Testis (tissue), 2 donors: ENCODE measurements around the gene DPP6.

Experiments
- POLR2A ChIP-seq: fragments of 450-650 bp; IDR thresholded peaks from one replicate; pipeline ENCODE4 v1.6.1; 2017; ENCODE audit warnings: antibody characterized with exemption, mild to moderate bottlenecking, moderate library complexity
- TF ChIP-seq, protein P1 (sequence below), 3 experiments: fragments of 450-650 bp in 2 of 3; fragments of 200-600 bp in 1 of 3; sonication (generic) in 1 of 3; IDR thresholded peaks; one replicate each; pipeline ENCODE4 v1.5.1; 2016 to 2019; ENCODE audit warnings: antibody characterized with exemption in 3 of 3, mild to moderate bottlenecking in 2 of 3, moderate library complexity in 1 of 3

DNA sequence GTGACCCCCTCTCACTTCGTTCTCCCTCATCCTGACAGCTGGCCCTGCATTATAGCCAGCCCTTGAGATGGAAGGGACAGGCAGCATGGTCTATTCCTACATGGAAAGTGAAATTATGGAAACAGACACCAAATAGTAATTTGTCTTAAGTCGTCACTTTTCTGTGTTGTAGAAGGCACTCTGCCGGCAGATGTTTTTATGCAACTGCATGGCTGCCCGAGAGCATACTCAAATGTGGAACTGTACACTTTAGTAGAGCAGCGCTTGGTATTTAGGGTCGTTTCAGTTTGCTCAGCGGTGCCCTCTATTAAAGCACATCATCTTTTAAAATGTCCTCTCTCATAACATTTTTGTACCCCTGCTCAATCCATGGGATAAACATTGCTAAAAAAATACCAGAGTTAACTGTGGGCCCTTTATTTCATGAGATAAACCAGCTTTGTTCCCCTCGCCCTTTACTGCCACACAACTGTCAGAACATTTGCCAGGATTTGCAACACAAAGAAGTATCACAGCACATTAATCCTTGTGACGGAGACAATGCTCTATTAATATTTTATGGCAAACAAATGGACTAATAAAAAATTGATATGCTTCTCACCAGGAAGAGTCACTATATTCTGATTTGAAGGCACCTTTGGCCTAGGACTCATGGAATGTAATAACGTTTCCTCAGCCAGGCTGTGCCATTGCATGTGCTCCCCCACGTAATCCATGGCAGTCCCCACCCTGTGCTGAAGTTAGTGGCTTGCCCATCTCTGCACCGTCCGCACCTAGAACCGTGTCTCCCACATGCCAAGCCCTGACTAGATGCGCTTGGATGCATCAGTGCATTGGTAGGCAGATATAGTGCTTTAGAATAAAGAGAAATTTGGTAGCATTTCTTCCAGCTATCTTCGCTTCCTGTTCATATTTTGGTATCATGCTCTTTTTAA lies 729.4 kb downstream of the DPP6 start:
- no peak for TF ChIP-seq POLR2A
- TF ChIP-seq, protein P1, sequence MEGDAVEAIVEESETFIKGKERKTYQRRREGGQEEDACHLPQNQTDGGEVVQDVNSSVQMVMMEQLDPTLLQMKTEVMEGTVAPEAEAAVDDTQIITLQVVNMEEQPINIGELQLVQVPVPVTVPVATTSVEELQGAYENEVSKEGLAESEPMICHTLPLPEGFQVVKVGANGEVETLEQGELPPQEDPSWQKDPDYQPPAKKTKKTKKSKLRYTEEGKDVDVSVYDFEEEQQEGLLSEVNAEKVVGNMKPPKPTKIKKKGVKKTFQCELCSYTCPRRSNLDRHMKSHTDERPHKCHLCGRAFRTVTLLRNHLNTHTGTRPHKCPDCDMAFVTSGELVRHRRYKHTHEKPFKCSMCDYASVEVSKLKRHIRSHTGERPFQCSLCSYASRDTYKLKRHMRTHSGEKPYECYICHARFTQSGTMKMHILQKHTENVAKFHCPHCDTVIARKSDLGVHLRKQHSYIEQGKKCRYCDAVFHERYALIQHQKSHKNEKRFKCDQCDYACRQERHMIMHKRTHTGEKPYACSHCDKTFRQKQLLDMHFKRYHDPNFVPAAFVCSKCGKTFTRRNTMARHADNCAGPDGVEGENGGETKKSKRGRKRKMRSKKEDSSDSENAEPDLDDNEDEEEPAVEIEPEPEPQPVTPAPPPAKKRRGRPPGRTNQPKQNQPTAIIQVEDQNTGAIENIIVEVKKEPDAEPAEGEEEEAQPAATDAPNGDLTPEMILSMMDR (IDR thresholded peaks at IDR 0.05), result no peak
